Suprapubic skin (tissue), 4 donors: ENCODE results near the gene RSRC1.

Experiments used
- CTCF ChIP-seq, 2 donors: fragments of 200-600 bp in 1 of 2; fragments of 450-650 bp in 1 of 2; sonication (generic) in 1 of 2; IDR thresholded peaks; one replicate each; pipeline ENCODE4 v1.5.1; 2016 to 2019; ENCODE audit warnings: antibody characterized with exemption in 2 of 2, mild to moderate bottlenecking in 1 of 2, moderate library complexity in 1 of 2
- EP300 ChIP-seq: sonication (generic); formaldehyde crosslinking; IDR thresholded peaks from one replicate; pipeline ENCODE4 v1.6.1; 2017; ENCODE audit warnings: antibody characterized with exemption
- POLR2A ChIP-seq, 2 donors: fragments of 450-650 bp; IDR thresholded peaks; one replicate each; pipeline ENCODE4 v1.6.1; 2017; ENCODE audit warnings: antibody characterized with exemption in 2 of 2, mild to moderate bottlenecking in 2 of 2, moderate library complexity in 2 of 2
- POLR2AphosphoS5 ChIP-seq, 3 donors: sonication (generic); formaldehyde crosslinking; IDR thresholded peaks; one replicate each; pipeline ENCODE4 v1.6.1; 2017; ENCODE audit warnings: antibody characterized with exemption in 3 of 3

DNA sequence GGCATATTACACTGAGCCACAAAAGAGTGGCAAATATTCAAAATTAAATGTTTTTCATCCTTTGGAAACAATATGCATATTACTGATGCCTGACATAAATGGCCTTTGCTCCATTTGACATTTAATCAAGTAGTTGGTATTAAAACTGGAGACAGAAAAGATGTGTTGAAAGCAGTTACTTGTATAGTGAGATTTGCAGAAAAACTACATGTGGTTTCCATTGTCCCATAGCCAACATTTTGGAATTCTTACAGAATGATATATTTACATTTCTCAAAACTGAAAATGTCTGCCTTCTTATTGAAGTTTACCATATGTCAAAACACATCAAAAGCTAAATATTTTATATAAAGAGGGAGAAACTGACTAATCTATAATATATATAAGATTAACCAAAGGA lies 25.2 kb upstream of the RSRC1 start:
- TF ChIP-seq POLR2A (IDR thresholded peaks at IDR 0.05) (no peak), CTCF (IDR thresholded peaks at IDR 0.05) (no peak), POLR2AphosphoS5 (IDR thresholded peaks at IDR 0.05) (no peak), EP300 (no peak)
